Placental epithelial cell (primary cell): ENCODE results near the gene BMPR1B. TPM values are rescaled to one million over a fixed set of nuclear protein-coding genes. Genes with fewer than 3 reads are reported as not detected.

ENCODE experiments used
- total RNA-seq: library from RNA; depleted of rRNA; stranded (reverse); fragments of >200 nt; gene quantifications from 2 replicates; pipeline ENCODE4 v1.2.3, GENCODE V29; 2012

Gene BMPR1B
- total RNA-seq = 0.87 and 3.1 TPM in 2 replicates

GRCh38 chr4:94757192-94758140, at the start of gene BMPR1B:
Gene BMPR1B (plus strand): TSS chr4:94757955. CDS start chr4:95104425, 346,470 bp downstream.

